ENCODE data around the gene ZMYM4. TPM values are rescaled to one million over a fixed set of nuclear protein-coding genes. Genes with fewer than 3 reads are reported as not detected.

The ZMYM4 gene
- total RNA-seq, 6 donors from 2014 or later, result 17.6 to 47.1 (median 38.3) TPM

- Histone ChIP-seq H3K27ac (no peak overlapping the region), H3K27me3 (no peaks in the 10 kb centered on the region), H3K36me3 (no peaks in the 10 kb centered on the region), H3K4me3 (no peak overlapping the region), H3K9me3 (no peaks in the 10 kb centered on the region), H3K4me1 (peaks cover 8 to 21% (median 17%) of the 10 kb centered on the region in 4 donors)
- ATAC-seq (ENCODE audit: low FRiP score in 2 of 2) (no peak), DNase-seq (no peak)
- WGBS, 2 donors, result 95 to 96% methylated on average over 3 of the region's 3 CpGs
- TF ChIP-seq POLR2A (IDR thresholded peaks at IDR 0.05) (no peak), CTCF (IDR thresholded peaks at IDR 0.05) (no peak), EP300 (IDR thresholded peaks at IDR 0.05) (no peak), POLR2AphosphoS5 (IDR thresholded peaks at IDR 0.05) (no peak)
These were observed 2.3 kb downstream of the ZMYM4 start for GRCh38 chr1:35270836-35271235.

- Histone ChIP-seq H3K4me3 (no peak overlapping the region), H3K4me1 (peaks cover 8 to 16% (median 13%) of the 10 kb centered on the region in 4 donors), H3K27me3 (no peaks in the 10 kb centered on the region), H3K36me3 (peaks cover 0 to 5% (median 0%) of the 10 kb centered on the region in 4 donors), H3K9me3 (no peaks in the 10 kb centered on the region), H3K27ac (no peak overlapping the region)
- ATAC-seq (ENCODE audit: low FRiP score in 2 of 2), result no peak
- DNase-seq, result no peak
- no peak for TF ChIP-seq POLR2A (IDR thresholded peaks at IDR 0.05)
- WGBS, 2 donors, result 87 to 91% methylated on average over 4 of the region's 4 CpGs
These were observed 5.7 kb downstream of the ZMYM4 start for GRCh38 chr1:35274197-35274596.

- Histone ChIP-seq H3K36me3 (peaks cover 0 to 5% (median 0%) of the 10 kb centered on the region in 4 donors), H3K27me3 (no peaks in the 10 kb centered on the region), H3K27ac (no peak overlapping the region), H3K4me3 (no peak overlapping the region), H3K4me1 (no peaks in the 10 kb centered on the region), H3K9me3 (no peaks in the 10 kb centered on the region)
- ATAC-seq (ENCODE audit: low FRiP score in 2 of 2) (peak in 1 of 2 donors; percentile 41), DNase-seq (no peak)
- WGBS, 2 donors, result 79 to 92% methylated on average over 6 of the region's 6 CpGs
- TF ChIP-seq POLR2A (IDR thresholded peaks at IDR 0.05) (no peak), CTCF (IDR thresholded peaks at IDR 0.05) (no peak), POLR2AphosphoS5 (IDR thresholded peaks at IDR 0.05) (no peak), EP300 (IDR thresholded peaks at IDR 0.05) (no peak)
These were observed 10.5 kb downstream of the ZMYM4 start for GRCh38 chr1:35278886-35279554.

GRCh38 chr1:35279555-35279904 lies 11.0 kb downstream of the ZMYM4 start:
- peaks cover 0 to 5% (median 0%) of the 10 kb centered on the region in 4 donors for H3K36me3 ChIP-seq
- H3K27me3 ChIP-seq, result no peaks in the 10 kb centered on the region
- no peak overlapping the region for H3K27ac ChIP-seq
- 81 to 90% methylated on average over 1 of the region's 1 CpG for WGBS, 2 donors
- DNase-seq (no peak), ATAC-seq (ENCODE audit: low FRiP score in 2 of 2) (no peak)
- no peak for TF ChIP-seq EP300 (IDR thresholded peaks at IDR 0.05)
- TF ChIP-seq POLR2AphosphoS5 (IDR thresholded peaks at IDR 0.05), result no peak
- no peak for TF ChIP-seq CTCF (IDR thresholded peaks at IDR 0.05)
- TF ChIP-seq POLR2A (IDR thresholded peaks at IDR 0.05), result no peak
- H3K4me3 ChIP-seq, result no peak overlapping the region
- H3K9me3 ChIP-seq, result no peaks in the 10 kb centered on the region
- no peaks in the 10 kb centered on the region for H3K4me1 ChIP-seq

DNA sequence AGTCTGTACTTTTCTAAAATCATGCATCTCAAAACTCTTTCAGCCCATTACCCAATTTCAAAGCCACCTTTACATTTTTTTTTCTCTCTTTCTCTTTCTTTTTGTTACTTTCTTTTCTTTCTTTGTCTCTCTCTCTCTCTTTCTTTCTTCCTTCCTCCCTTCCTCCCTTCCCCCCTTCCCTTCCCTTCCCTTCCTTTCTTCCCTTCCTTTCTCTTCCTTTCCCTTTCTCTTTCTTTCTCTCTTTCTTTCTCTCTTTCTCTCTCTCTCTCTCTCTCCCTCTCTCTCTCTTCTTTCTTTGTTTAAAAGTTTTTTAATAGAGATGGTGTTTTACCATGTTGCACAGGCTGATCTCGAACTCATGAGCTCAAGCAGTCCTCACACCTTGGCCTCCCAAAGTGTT lies 11.5 kb downstream of the ZMYM4 start:
- Histone ChIP-seq H3K4me1 (no peaks in the 10 kb centered on the region), H3K36me3 (peaks cover 0 to 5% (median 0%) of the 10 kb centered on the region in 4 donors), H3K27me3 (no peaks in the 10 kb centered on the region), H3K9me3 (no peaks in the 10 kb centered on the region), H3K4me3 (no peak overlapping the region), H3K27ac (no peak overlapping the region)
- TF ChIP-seq EP300 (IDR thresholded peaks at IDR 0.05) (no peak), CTCF (IDR thresholded peaks at IDR 0.05) (no peak), POLR2AphosphoS5 (IDR thresholded peaks at IDR 0.05) (no peak), POLR2A (IDR thresholded peaks at IDR 0.05) (no peak)
- DNase-seq (no peak), ATAC-seq (ENCODE audit: low FRiP score in 2 of 2) (no peak)
- 86 to 96% methylated on average over 1 of the region's 1 CpG for WGBS, 2 donors

All from upper lobe of left lung (tissue), 6 donors.